Stomach (tissue), 4 donors: ENCODE measurements around the gene LGR5.

Source experiments
- CTCF ChIP-seq, 7 experiments: fragments of 450-650 bp in 4 of 7; fragments of 200-600 bp in 3 of 7; sonication (generic) in 3 of 7; IDR thresholded peaks; one replicate each; pipeline ENCODE4 v1.5.1; 2016 to 2019; ENCODE audit warnings: antibody characterized with exemption in 7 of 7, control low read depth in 2 of 7, mild to moderate bottlenecking in 1 of 7
- POLR2A ChIP-seq, 4 donors: fragments of 450-650 bp; IDR thresholded peaks; one replicate each; pipeline ENCODE4 v1.6.1; 2016; ENCODE audit warnings: antibody characterized with exemption in 4 of 4, control low read depth in 2 of 4, mild to moderate bottlenecking in 1 of 4, moderate library complexity in 1 of 4
- POLR2AphosphoS5 ChIP-seq, 3 donors: sonication (generic); formaldehyde crosslinking; IDR thresholded peaks; one replicate each; pipeline ENCODE4 v1.6.1; 2016; ENCODE audit warnings: antibody characterized with exemption in 3 of 3

GRCh38 chr12:71594214-71594948 lies 154.8 kb downstream of the LGR5 start:
- TF ChIP-seq CTCF (IDR thresholded peaks at IDR 0.05) (no peak), POLR2A (IDR thresholded peaks at IDR 0.05) (no peak), POLR2AphosphoS5 (IDR thresholded peaks at IDR 0.05) (no peak)
